ENCODE measurements around the gene APOL2. TPM values are rescaled to one million over a fixed set of nuclear protein-coding genes. Genes with fewer than 3 reads are reported as not detected.

Gene APOL2
- total RNA-seq, 1 experiment from 2014 or later, result 9.9 TPM

DNA sequence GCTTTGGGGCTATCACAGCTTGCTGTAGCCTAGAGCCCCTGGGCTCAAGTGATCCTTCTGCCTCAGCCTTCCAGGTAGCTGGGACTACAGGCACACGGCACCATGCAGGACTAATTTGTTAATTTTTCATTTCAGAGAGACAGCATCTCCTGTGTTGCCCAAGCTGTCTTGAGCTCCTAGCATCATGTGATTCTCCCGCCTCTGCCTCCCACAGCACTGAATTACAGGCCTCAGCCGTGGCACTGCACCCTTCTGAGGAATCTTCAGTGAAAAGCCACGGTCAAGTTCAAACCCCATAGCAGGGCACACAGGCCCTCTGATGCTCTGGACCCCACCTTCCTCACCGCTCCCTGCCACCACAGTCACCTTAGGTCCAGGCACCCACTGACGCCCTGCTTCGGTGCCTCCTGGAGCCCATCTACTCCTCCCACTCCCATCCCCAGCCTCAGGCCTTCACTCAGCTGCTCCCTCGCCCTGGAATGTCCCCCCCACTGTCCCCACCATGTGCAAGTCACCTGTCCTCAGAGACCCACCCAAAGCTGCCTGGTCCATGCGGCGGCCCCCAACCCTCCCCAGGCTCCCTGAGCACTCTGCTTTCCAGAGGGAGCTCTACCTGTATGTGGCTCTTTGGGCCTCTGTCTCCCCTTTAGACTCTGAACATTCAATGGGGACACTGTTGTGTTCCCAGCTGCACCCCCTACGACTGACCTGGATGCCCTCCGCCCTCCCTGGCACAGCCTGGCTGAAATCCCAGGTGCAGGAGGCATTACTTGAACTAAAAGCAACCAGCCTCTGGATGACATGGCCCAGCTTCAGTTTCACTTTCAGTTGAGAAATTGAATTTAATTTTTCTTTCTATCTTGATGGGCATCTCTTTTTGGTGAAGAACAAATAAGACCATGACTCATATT, 1.6 kb downstream of the APOL2 start:
- ATAC-seq, result no peak
- Histone ChIP-seq H3K4me1 (ENCODE audit: control insufficient read depth in 1 of 2, insufficient read depth in 2 of 2, low read length in 2 of 2) (peaks cover 15 to 22% of the 10 kb centered on the region in 2 experiments; a peak in 3 of 4 replicates), H3K79me2 (ENCODE audit: insufficient read depth, low read length) (peaks cover 7% of the 10 kb centered on the region; the same call in 1 of the 2 replicates), H3K9me3 (ENCODE audit: control insufficient read depth in 1 of 2, insufficient read depth in 1 of 2, low read depth in 1 of 2, low read length in 2 of 2) (no peaks in the 10 kb centered on the region), H2AFZ (ENCODE audit: low read depth, low read length, poor library complexity, severe bottlenecking) (no peak overlapping the region), H3K9me2 (ENCODE audit: insufficient read depth) (no peaks in the 10 kb centered on the region), H3K36me3 (ENCODE audit: control insufficient read depth in 1 of 2, insufficient read depth in 2 of 2, low read length in 2 of 2) (no peaks in the 10 kb centered on the region), H3K9ac (ENCODE audit: low read length) (peak overlapping the region; percentile 73), H4K20me1 (ENCODE audit: insufficient read depth) (no peaks in the 10 kb centered on the region), H3K4me3 (replicated peaks in 1 of 2; ENCODE audit: low read depth in 1 of 2, low read length in 2 of 2) (peak overlapping the region; percentile 69 to 84; a peak in 3 of 4 replicates), H3K27ac (ENCODE audit: low read depth, low read length) (no peak overlapping the region), H3K27me3 (ENCODE audit: insufficient read depth, low read length) (no peaks in the 10 kb centered on the region), H3K4me2 (ENCODE audit: low read length) (peak overlapping the region; percentile 90)
- POLR2A ChIA-PET, result interaction anchor here (1.0 to 1.7 kb wide), 2 partner anchors 16 to 21 kb away, joined by 3 to 4 read pairs; no protein-coding TSS in a partner anchor
- DNase-seq (ENCODE audit: low read depth, low spot score), result no peak
- intact Hi-C loops (cut with micrococcal nuclease), result loop anchor here (5.0 kb wide), 1 partner anchor 40 kb away; no protein-coding TSS in a partner anchor
- RAD21 ChIA-PET (ENCODE audit: low non-redundant PET in 1 of 2, low total read pairs in 2 of 2, uncharacterized antibody in 2 of 2, unreplicated experiment in 2 of 2), result no interaction called here
- TF ChIP-seq TCF7L2 (IDR thresholded peaks at IDR 0.05; ENCODE audit: borderline replicate concordance, extremely low read depth, insufficient read depth, insufficient read length), result no peak
- TF ChIP-seq ZFX (IDR thresholded peaks at IDR 0.05), result no peak
- TF ChIP-seq, protein P1, sequence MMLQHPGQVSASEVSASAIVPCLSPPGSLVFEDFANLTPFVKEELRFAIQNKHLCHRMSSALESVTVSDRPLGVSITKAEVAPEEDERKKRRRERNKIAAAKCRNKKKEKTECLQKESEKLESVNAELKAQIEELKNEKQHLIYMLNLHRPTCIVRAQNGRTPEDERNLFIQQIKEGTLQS (IDR thresholded peaks at IDR 0.05), result no peak
- no peak for TF ChIP-seq RAD21 (IDR thresholded peaks at IDR 0.05; ENCODE audit: low read depth)
- TF ChIP-seq SP1 (IDR thresholded peaks at IDR 0.05; ENCODE audit: low read depth), result no peak
- no peak for TF ChIP-seq YY1 (IDR thresholded peaks at IDR 0.05; ENCODE audit: extremely low read depth, insufficient replicate concordance, low read depth, low read length)
- no peak for TF ChIP-seq EZH2phosphoT487 (IDR thresholded peaks at IDR 0.05; ENCODE audit: borderline replicate concordance)
- no peak for TF ChIP-seq SIN3A (IDR thresholded peaks at IDR 0.05; ENCODE audit: low read depth)
- TF ChIP-seq, protein P2, sequence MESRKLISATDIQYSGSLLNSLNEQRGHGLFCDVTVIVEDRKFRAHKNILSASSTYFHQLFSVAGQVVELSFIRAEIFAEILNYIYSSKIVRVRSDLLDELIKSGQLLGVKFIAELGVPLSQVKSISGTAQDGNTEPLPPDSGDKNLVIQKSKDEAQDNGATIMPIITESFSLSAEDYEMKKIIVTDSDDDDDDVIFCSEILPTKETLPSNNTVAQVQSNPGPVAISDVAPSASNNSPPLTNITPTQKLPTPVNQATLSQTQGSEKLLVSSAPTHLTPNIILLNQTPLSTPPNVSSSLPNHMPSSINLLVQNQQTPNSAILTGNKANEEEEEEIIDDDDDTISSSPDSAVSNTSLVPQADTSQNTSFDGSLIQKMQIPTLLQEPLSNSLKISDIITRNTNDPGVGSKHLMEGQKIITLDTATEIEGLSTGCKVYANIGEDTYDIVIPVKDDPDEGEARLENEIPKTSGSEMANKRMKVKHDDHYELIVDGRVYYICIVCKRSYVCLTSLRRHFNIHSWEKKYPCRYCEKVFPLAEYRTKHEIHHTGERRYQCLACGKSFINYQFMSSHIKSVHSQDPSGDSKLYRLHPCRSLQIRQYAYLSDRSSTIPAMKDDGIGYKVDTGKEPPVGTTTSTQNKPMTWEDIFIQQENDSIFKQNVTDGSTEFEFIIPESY (IDR thresholded peaks at IDR 0.05; ENCODE audit: extremely low read depth, insufficient replicate concordance, low read length), result no peak
- TF ChIP-seq POLR2A (IDR thresholded peaks at IDR 0.05; ENCODE audit: borderline replicate concordance, extremely low read depth, insufficient read depth, insufficient read length), result no peak
- no peak for TF ChIP-seq ZNF274 (IDR thresholded peaks at IDR 0.05; ENCODE audit: low read depth, low read length)
- no TSS peak for BruUV-seq (replicated peaks)
- CTCF ChIA-PET, result interaction anchor here (0.6 kb wide), 1 partner anchor 244 kb away, joined by 5 read pairs; no protein-coding TSS in a partner anchor

All from HCT116 (cell line).